Heart left ventricle (tissue), 13 donors: Measurements from ENCODE around the gene GTF2A2.

Source experiments
- CTCF ChIP-seq, 12 donors: fragments of 200-600 bp; sonication (generic) in 4 of 12; IDR thresholded peaks; one replicate each; pipeline versions ENCODE4 v1.5.0 to v1.8.0; 2018 to 2022; ENCODE audit warnings: antibody characterized with exemption in 12 of 12, mild to moderate bottlenecking in 5 of 12
- POLR2A ChIP-seq, 2 donors: fragments of 450-650 bp; IDR thresholded peaks; one replicate each; pipeline ENCODE4 v1.6.1; 2017; ENCODE audit warnings: antibody characterized with exemption in 2 of 2, mild to moderate bottlenecking in 2 of 2, moderate library complexity in 2 of 2
- donor health status: ischemic (EF 13 %, LVEDD 7.1; RV severe dilation, severe dysfunction).
- donor health status: DM: no; HTN: yes; CAD: no.
- donor health status: DM: no; HTN: no; CAD: no.
- donor health status: ischemic (EF 25% LVEDD 6.9; RV normal size, moderate dysfunction).
- donor health status: ischemic (EF 25% LVEDD 5.7; RV mildly dilated, moderate dysfunction).
- donor health status: ischemic (EF 35%, LVEDD 5.7; RV mildly dilated, moderate dysfunction).
- donor health status: nonischemic (EF 11% LVEDD 7.7; RV severe dilation, severe dysfunction).
- donor health status: DM: yes; HTN: yes; CAD: no.
- donor health status: PGD.
- donor health status: ischemic (EF 29% LVEDD 5.4; RV normal size, mild dysfunction).
- donor health status: nonischemic (EF 23%, LVEDD 6.1; RV moderate dilation, normal function).

DNA sequence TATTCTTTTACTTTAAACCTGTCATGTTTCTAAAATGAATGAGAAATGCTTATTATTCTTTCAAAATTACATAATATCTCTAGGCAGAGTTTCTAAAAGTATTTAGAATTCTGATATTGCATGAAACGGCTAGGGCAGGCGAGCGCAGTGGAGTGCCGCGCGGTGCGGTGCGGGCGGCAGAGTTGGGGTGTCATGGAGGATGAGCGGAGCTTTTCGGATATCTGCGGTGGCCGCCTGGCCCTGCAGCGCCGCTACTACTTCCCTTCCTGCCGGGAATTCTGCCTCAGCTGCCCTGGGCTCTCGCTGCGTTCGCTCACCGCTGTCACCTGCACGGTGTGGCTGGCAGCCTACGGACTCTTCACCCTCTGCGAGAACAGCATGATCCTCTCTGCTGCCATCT, 19.2 kb upstream of the GTF2A2 start:
- no peak for TF ChIP-seq CTCF (IDR thresholded peaks at IDR 0.05)
- TF ChIP-seq POLR2A (IDR thresholded peaks at IDR 0.05) = no peak
